Caco-2 (cell line): Measurements from ENCODE around the gene SGPP2. TPM values are rescaled to one million over a fixed set of nuclear protein-coding genes. Genes with fewer than 3 reads are reported as not detected.

Experiments
- BruUV-seq: library from RNA; stranded (reverse); fragments of 400-500 nt; replicated peaks from 2 replicates; lab custom pipeline; 2021; lab: Mats Ljungman, UMichigan
- CTCF ChIA-PET: fragments of 300-600 bp; sonication (Branson Sonifier 250); formaldehyde crosslinking; loops from one replicate; lab custom pipeline; 2022; ENCODE audit warnings: antibody characterized with exemption; lab: Charles Lee
- POLR2A ChIA-PET: fragments of 300-600 bp; sonication (Branson Sonifier 250); formaldehyde crosslinking; loops from one replicate; lab custom pipeline; 2022; ENCODE audit warnings: antibody characterized with exemption; lab: Charles Lee
- DNase-seq, 2 experiments: peaks; one replicate each; pipeline versions ENCODE4 v3.0.0 to v3.0.0-alpha.2; 2020 to 2022
- H3K27me3 ChIP-seq: replicated peaks from 2 replicates; pipeline ENCODE4 v1.6.0; 2011; ENCODE audit warnings: low read length; ENCODE audit not compliant: control insufficient read depth, insufficient read depth
- H3K36me3 ChIP-seq: 2 replicates; pipeline ENCODE4 v1.5.1; 2011; ENCODE audit warnings: low read length; ENCODE audit not compliant: control insufficient read depth, insufficient read depth
- H3K4me1 ChIP-seq: fragments of 250-450 bp; sonication (Bioruptor Pico); 2 replicates; pipeline ENCODE4 v1.5.1; 2020; ENCODE audit warnings: mild to moderate bottlenecking
- H3K4me3 ChIP-seq: 2 replicates; pipeline ENCODE4 v1.5.1; 2011; ENCODE audit warnings: low read depth, mild to moderate bottlenecking, control low read depth, low read length
- H3K9me3 ChIP-seq: fragments of 250-450 bp; sonication (Bioruptor Pico); 2 replicates; pipeline ENCODE4 v1.5.1; 2020; ENCODE audit warnings: mild to moderate bottlenecking, moderate library complexity
- H3K27ac Mint-ChIP-seq: one replicate; pipeline ENCODE4 v1.8.0; 2022; ENCODE audit warnings: mixed read lengths; ENCODE audit not compliant: unreplicated experiment
- H3K27me3 Mint-ChIP-seq: one replicate; pipeline ENCODE4 v1.8.0; 2022; ENCODE audit warnings: mixed read lengths; ENCODE audit not compliant: insufficient read depth, unreplicated experiment
- H3K36me3 Mint-ChIP-seq: one replicate; pipeline ENCODE4 v1.8.0; 2022; ENCODE audit warnings: mild to moderate bottlenecking, mixed read lengths; ENCODE audit not compliant: insufficient read depth, unreplicated experiment
- H3K4me1 Mint-ChIP-seq: one replicate; pipeline ENCODE4 v1.8.0; 2022; ENCODE audit warnings: low read depth, mixed read lengths; ENCODE audit not compliant: unreplicated experiment
- H3K4me3 Mint-ChIP-seq: one replicate; pipeline ENCODE4 v1.8.0; 2022; ENCODE audit warnings: mild to moderate bottlenecking, moderate library complexity, mixed read lengths; ENCODE audit not compliant: unreplicated experiment
- H3K9me3 Mint-ChIP-seq: one replicate; pipeline ENCODE4 v1.8.0; 2022; ENCODE audit warnings: mixed read lengths; ENCODE audit not compliant: unreplicated experiment
- CTCF ChIP-seq, 2 experiments: fragments of 200-600 bp in 1 of 2; IDR thresholded peaks; 1 replicate in 1 of 2; 2 replicates in 1 of 2; pipeline versions ENCODE4 v1.5.1 to v1.8.0; 2011 to 2022; ENCODE audit warnings: antibody characterized with exemption in 1 of 2, control low read depth in 1 of 2, inconsistent platforms in 1 of 2, low read depth in 1 of 2, low read length in 1 of 2, mild to moderate bottlenecking in 1 of 2, moderate library complexity in 1 of 2; ENCODE audit not compliant: insufficient read depth in 1 of 2, severe bottlenecking in 1 of 2, unreplicated experiment in 1 of 2
- intact Hi-C: fragments of 100-400 bp; cut with micrococcal nuclease; formaldehyde crosslinking; loops from one replicate; pipeline ENCODE4 v1.10.0; 2022; ENCODE audit not compliant: unreplicated experiment
- total RNA-seq: library from RNA; stranded (reverse); gene quantifications from 2 replicates; pipeline ENCODE4 v1.2.3, GENCODE V29; 2022

Gene SGPP2
- total RNA-seq, 1 experiment from 2014 or later = not detected

- Histone ChIP-seq H3K4me3 (no peak overlapping the region), H3K4me1 (no peaks in the 10 kb centered on the region), H3K27me3 (no peaks in the 10 kb centered on the region), H3K36me3 (no peaks in the 10 kb centered on the region), H3K9me3 (no peaks in the 10 kb centered on the region)
- intact Hi-C loops = no loop called here
- H3K4me1 Mint-ChIP-seq = no peaks in the 10 kb centered on the region
- no peak for DNase-seq
- ChIA-PET POLR2A (interaction anchor here (0.5 kb wide), 1 partner anchor 96 kb away, joined by 4 read pairs; no protein-coding TSS in a partner anchor), CTCF (interaction anchor here (0.6 kb wide), 1 partner anchor 68 kb away, joined by 3 read pairs; no protein-coding TSS in a partner anchor)
- no peak overlapping the region for H3K27ac Mint-ChIP-seq
- peaks cover 15% of the 10 kb centered on the region for H3K27me3 Mint-ChIP-seq
- no peak for TF ChIP-seq CTCF (IDR thresholded peaks at IDR 0.05; ENCODE audit: insufficient read depth in 1 of 2, low read depth in 1 of 2, low read length in 1 of 2, severe bottlenecking in 1 of 2, unreplicated experiment in 1 of 2)
- H3K9me3 Mint-ChIP-seq = no peaks in the 10 kb centered on the region
- no peaks in the 10 kb centered on the region for H3K36me3 Mint-ChIP-seq
- no TSS peak for BruUV-seq
- H3K4me3 Mint-ChIP-seq = no peak overlapping the region
Observed at GRCh38 chr2:222545823-222546795, 121.8 kb downstream of the SGPP2 start.

GRCh38 chr2:222547083-222547482, 122.7 kb downstream of the SGPP2 start:
- no peaks in the 10 kb centered on the region for H3K4me1 ChIP-seq
- Mint-ChIP-seq H3K4me1 (no peaks in the 10 kb centered on the region), H3K36me3 (no peaks in the 10 kb centered on the region), H3K4me3 (no peak overlapping the region), H3K27me3 (peaks cover 15% of the 10 kb centered on the region), H3K9me3 (no peaks in the 10 kb centered on the region), H3K27ac (no peak overlapping the region)
- no TSS peak for BruUV-seq
- POLR2A ChIA-PET = no interaction called here
- H3K9me3 ChIP-seq = no peaks in the 10 kb centered on the region
- no peak for TF ChIP-seq CTCF (IDR thresholded peaks at IDR 0.05; ENCODE audit: insufficient read depth in 1 of 2, low read depth in 1 of 2, low read length in 1 of 2, severe bottlenecking in 1 of 2, unreplicated experiment in 1 of 2)
- no peak for DNase-seq
- no peaks in the 10 kb centered on the region for H3K36me3 ChIP-seq
- intact Hi-C loops = no loop called here
- CTCF ChIA-PET = no interaction called here
- H3K27me3 ChIP-seq = no peaks in the 10 kb centered on the region
- no peak overlapping the region for H3K4me3 ChIP-seq

- Mint-ChIP-seq H3K9me3 (no peaks in the 10 kb centered on the region), H3K27me3 (peaks cover 7% of the 10 kb centered on the region), H3K4me3 (no peak overlapping the region), H3K27ac (no peak overlapping the region), H3K36me3 (no peaks in the 10 kb centered on the region), H3K4me1 (no peaks in the 10 kb centered on the region)
- no peak for TF ChIP-seq CTCF (IDR thresholded peaks at IDR 0.05; ENCODE audit: insufficient read depth in 1 of 2, low read depth in 1 of 2, low read length in 1 of 2, severe bottlenecking in 1 of 2, unreplicated experiment in 1 of 2)
- Histone ChIP-seq H3K27me3 (no peaks in the 10 kb centered on the region; the same call in 1 of the 2 replicates), H3K36me3 (no peaks in the 10 kb centered on the region), H3K9me3 (no peaks in the 10 kb centered on the region), H3K4me1 (no peaks in the 10 kb centered on the region), H3K4me3 (no peak overlapping the region)
- ChIA-PET POLR2A (no interaction called here), CTCF (interaction anchor here (0.6 to 1.4 kb wide), 2 partner anchors 231 to 383 kb away, joined by 3 to 5 read pairs; no protein-coding TSS in a partner anchor)
- BruUV-seq = no TSS peak
- intact Hi-C loops = no loop called here
- DNase-seq = no peak
Observed at GRCh38 chr2:222548992-222549391, 124.6 kb downstream of the SGPP2 start.
